Osteocyte (in vitro differentiated cells): ENCODE data around the gene PROSER1. TPM values are rescaled to one million over a fixed set of nuclear protein-coding genes. Genes with fewer than 3 reads are reported as not detected.

Experiments
- DNase-seq: peaks from one replicate; pipeline ENCODE4 v3.0.0; 2021; ENCODE audit warnings: mixed read lengths; ENCODE audit not compliant: unreplicated experiment; ENCODE audit errors: extremely low spot score
- H3K27ac Mint-ChIP-seq: one replicate; pipeline ENCODE4 v1.8.0; 2021; ENCODE audit warnings: mild to moderate bottlenecking, mixed read lengths; ENCODE audit not compliant: unreplicated experiment
- H3K27me3 Mint-ChIP-seq: one replicate; pipeline ENCODE4 v1.8.0; 2021; ENCODE audit warnings: mixed read lengths; ENCODE audit not compliant: unreplicated experiment
- H3K36me3 Mint-ChIP-seq: one replicate; pipeline ENCODE4 v1.8.0; 2021; ENCODE audit warnings: mixed read lengths; ENCODE audit not compliant: unreplicated experiment
- H3K4me1 Mint-ChIP-seq: one replicate; pipeline ENCODE4 v1.8.0; 2021; ENCODE audit warnings: mixed read lengths; ENCODE audit not compliant: unreplicated experiment
- H3K4me3 Mint-ChIP-seq: one replicate; pipeline ENCODE4 v1.8.0; 2021; ENCODE audit warnings: mild to moderate bottlenecking, moderate library complexity, mixed read lengths; ENCODE audit not compliant: unreplicated experiment
- H3K9me3 Mint-ChIP-seq: one replicate; pipeline ENCODE4 v1.8.0; 2021; ENCODE audit warnings: mixed read lengths; ENCODE audit not compliant: unreplicated experiment
- CTCF ChIP-seq: fragments of 200-600 bp; sonication (generic); IDR thresholded peaks from 2 replicates; pipeline ENCODE4 v1.5.0; 2021; ENCODE audit warnings: antibody characterized with exemption, mild to moderate bottlenecking, moderate library complexity
- total RNA-seq: library from RNA; stranded (reverse); gene quantifications from 2 replicates; pipeline ENCODE4 v1.2.1, GENCODE V29; 2021

PROSER1 gene
- total RNA-seq, 1 donor from 2014 or later, result 31.7 TPM

- DNase-seq, result no peak
- Mint-ChIP-seq H3K4me1 (peaks cover 2% of the 10 kb centered on the region), H3K4me3 (no peak overlapping the region), H3K27ac (no peak overlapping the region), H3K9me3 (no peaks in the 10 kb centered on the region), H3K27me3 (no peaks in the 10 kb centered on the region), H3K36me3 (peaks cover 15% of the 10 kb centered on the region)
- no peak for TF ChIP-seq CTCF
Measured at GRCh38 chr13:39049274-39049673, 11.4 kb upstream of the PROSER1 start.

GRCh38 chr13:39048806-39049205 is 10.9 kb upstream of the PROSER1 start:
- no peak for TF ChIP-seq CTCF
- DNase-seq, result no peak
- Mint-ChIP-seq H3K4me3 (no peak overlapping the region), H3K9me3 (no peaks in the 10 kb centered on the region), H3K27ac (no peak overlapping the region), H3K36me3 (peaks cover 15% of the 10 kb centered on the region), H3K27me3 (no peaks in the 10 kb centered on the region), H3K4me1 (peaks cover 2% of the 10 kb centered on the region)

- H3K4me3 Mint-ChIP-seq, result no peak overlapping the region
- no peak for TF ChIP-seq CTCF
- H3K9me3 Mint-ChIP-seq, result no peaks in the 10 kb centered on the region
- H3K36me3 Mint-ChIP-seq, result peaks cover 12% of the 10 kb centered on the region
- no peak for DNase-seq
- no peak overlapping the region for H3K27ac Mint-ChIP-seq
- peaks cover 2% of the 10 kb centered on the region for H3K4me1 Mint-ChIP-seq
- H3K27me3 Mint-ChIP-seq, result no peaks in the 10 kb centered on the region
Measured at GRCh38 chr13:39047560-39047959, 9.7 kb upstream of the PROSER1 start.

- TF ChIP-seq CTCF, result no peak
- Mint-ChIP-seq H3K9me3 (no peaks in the 10 kb centered on the region), H3K4me1 (peaks cover 13% of the 10 kb centered on the region), H3K36me3 (peaks cover 13% of the 10 kb centered on the region), H3K4me3 (no peak overlapping the region), H3K27me3 (no peaks in the 10 kb centered on the region), H3K27ac (no peak overlapping the region)
- DNase-seq, result no peak
Measured at GRCh38 chr13:39044536-39044935, 6.6 kb upstream of the PROSER1 start.

- H3K36me3 Mint-ChIP-seq, result peaks cover 4% of the 10 kb centered on the region
- H3K27ac Mint-ChIP-seq, result no peak overlapping the region
- no peak for DNase-seq
- H3K9me3 Mint-ChIP-seq, result no peaks in the 10 kb centered on the region
- peak overlapping the region; percentile 27 for H3K4me3 Mint-ChIP-seq
- no peaks in the 10 kb centered on the region for H3K27me3 Mint-ChIP-seq
- H3K4me1 Mint-ChIP-seq, result peaks cover 37% of the 10 kb centered on the region
- no peak for TF ChIP-seq CTCF
Measured at GRCh38 chr13:39040206-39040605, 2.3 kb upstream of the PROSER1 start.
